Parathyroid adenoma (tissue), 2 donors: ENCODE data around the gene UPK3A.

Experiments used
- H2AFZ ChIP-seq: fragments of 300-600 bp; sonication (generic); one replicate; pipeline ENCODE4 v1.7.0; 2017; ENCODE audit warnings: antibody characterized with exemption, mild to moderate bottlenecking
- H3K27ac ChIP-seq: fragments of 300-600 bp; sonication (generic); one replicate; pipeline ENCODE4 v1.7.0; 2017
- H3K27me3 ChIP-seq: fragments of 300-600 bp; sonication (generic); one replicate; pipeline ENCODE4 v1.7.0; 2017; ENCODE audit warnings: low read length; ENCODE audit not compliant: control insufficient read depth, insufficient read depth
- H3K36me3 ChIP-seq: fragments of 300-600 bp; sonication (generic); one replicate; pipeline ENCODE4 v1.7.0; 2017; ENCODE audit warnings: low read length; ENCODE audit not compliant: control insufficient read depth, insufficient read depth
- H3K4me1 ChIP-seq: fragments of 300-600 bp; sonication (generic); one replicate; pipeline ENCODE4 v1.7.0; 2017; ENCODE audit warnings: control low read depth
- H3K4me2 ChIP-seq: fragments of 300-600 bp; sonication (generic); one replicate; pipeline ENCODE4 v1.7.0; 2017; ENCODE audit warnings: low read length
- H3K4me3 ChIP-seq: fragments of 300-600 bp; sonication (generic); one replicate; pipeline ENCODE4 v1.7.0; 2017; ENCODE audit warnings: low read depth, low read length
- H3K79me2 ChIP-seq: fragments of 300-600 bp; sonication (generic); one replicate; pipeline ENCODE4 v1.7.0; 2017; ENCODE audit warnings: control low read depth
- H3K9ac ChIP-seq: fragments of 300-600 bp; sonication (generic); one replicate; pipeline ENCODE4 v1.7.0; 2017; ENCODE audit warnings: mild to moderate bottlenecking
- H3K9me3 ChIP-seq: fragments of 300-600 bp; sonication (generic); one replicate; pipeline ENCODE4 v1.7.0; 2017; ENCODE audit warnings: low read length; ENCODE audit not compliant: control insufficient read depth
- TF ChIP-seq, protein P1 (sequence below): fragments of 300-600 bp; sonication (generic); IDR thresholded peaks from one replicate; pipeline ENCODE4 v1.7.0; 2017; ENCODE audit warnings: antibody characterized with exemption, mild to moderate bottlenecking
- donor health status: primary hyperparathyroidism.

UPK3A gene

DNA sequence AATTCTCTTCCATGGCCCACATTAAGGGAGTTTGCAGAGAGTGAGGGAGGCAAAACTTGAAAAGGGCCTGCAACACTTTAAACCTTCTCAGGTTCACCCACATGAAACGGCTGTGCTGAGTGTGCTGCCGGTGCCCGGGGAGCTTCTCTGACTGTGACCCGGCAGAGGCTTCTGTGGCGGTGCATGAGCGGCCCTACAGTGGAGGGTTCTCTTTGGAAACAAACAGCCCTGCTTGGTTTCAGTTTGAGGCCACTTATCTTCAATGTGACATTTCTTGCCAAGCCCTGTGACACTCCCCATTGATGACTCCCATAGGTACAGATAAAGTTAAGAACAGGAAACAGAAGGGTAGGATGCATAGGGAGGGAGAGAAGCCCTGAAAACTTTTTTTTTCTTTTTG is 56.7 kb downstream of the UPK3A start:
- Histone ChIP-seq H3K36me3 (no peaks in the 10 kb centered on the region), H3K4me1 (peaks cover 2% of the 10 kb centered on the region), H3K4me2 (no peak overlapping the region), H3K79me2 (no peaks in the 10 kb centered on the region), H3K9ac (no peak overlapping the region), H3K27me3 (no peaks in the 10 kb centered on the region), H3K27ac (no peak overlapping the region), H3K4me3 (no peak overlapping the region), H2AFZ (no peak overlapping the region), H3K9me3 (no peaks in the 10 kb centered on the region)
- TF ChIP-seq, protein P1, sequence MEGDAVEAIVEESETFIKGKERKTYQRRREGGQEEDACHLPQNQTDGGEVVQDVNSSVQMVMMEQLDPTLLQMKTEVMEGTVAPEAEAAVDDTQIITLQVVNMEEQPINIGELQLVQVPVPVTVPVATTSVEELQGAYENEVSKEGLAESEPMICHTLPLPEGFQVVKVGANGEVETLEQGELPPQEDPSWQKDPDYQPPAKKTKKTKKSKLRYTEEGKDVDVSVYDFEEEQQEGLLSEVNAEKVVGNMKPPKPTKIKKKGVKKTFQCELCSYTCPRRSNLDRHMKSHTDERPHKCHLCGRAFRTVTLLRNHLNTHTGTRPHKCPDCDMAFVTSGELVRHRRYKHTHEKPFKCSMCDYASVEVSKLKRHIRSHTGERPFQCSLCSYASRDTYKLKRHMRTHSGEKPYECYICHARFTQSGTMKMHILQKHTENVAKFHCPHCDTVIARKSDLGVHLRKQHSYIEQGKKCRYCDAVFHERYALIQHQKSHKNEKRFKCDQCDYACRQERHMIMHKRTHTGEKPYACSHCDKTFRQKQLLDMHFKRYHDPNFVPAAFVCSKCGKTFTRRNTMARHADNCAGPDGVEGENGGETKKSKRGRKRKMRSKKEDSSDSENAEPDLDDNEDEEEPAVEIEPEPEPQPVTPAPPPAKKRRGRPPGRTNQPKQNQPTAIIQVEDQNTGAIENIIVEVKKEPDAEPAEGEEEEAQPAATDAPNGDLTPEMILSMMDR, result no peak

DNA sequence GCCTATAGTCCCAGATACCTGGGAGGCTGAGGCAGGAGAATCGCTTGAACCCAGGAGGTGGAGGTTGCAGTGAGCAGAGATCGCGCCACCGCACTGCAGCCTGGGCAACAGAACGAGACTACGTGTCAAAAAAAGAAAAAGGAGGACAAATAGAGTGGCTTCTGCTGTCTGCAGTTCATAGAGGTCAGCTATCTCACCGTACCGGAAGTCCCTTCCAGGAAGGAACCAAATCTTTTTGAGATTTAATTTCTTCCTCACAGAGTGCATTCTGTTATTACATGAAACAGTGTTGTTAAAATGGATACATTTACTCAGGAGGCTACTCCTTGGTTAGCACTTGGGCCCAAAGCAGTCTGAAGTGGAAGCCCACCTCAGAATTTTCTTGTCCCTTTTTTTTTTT is 58.4 kb downstream of the UPK3A start:
- Histone ChIP-seq H3K27ac (no peak overlapping the region), H3K9me3 (no peaks in the 10 kb centered on the region), H3K79me2 (no peaks in the 10 kb centered on the region), H3K27me3 (no peaks in the 10 kb centered on the region), H3K9ac (no peak overlapping the region), H3K4me1 (peaks cover 2% of the 10 kb centered on the region), H3K4me2 (no peak overlapping the region), H3K4me3 (no peak overlapping the region), H3K36me3 (no peaks in the 10 kb centered on the region), H2AFZ (no peak overlapping the region)
- TF ChIP-seq, protein P1, result no peak

DNA sequence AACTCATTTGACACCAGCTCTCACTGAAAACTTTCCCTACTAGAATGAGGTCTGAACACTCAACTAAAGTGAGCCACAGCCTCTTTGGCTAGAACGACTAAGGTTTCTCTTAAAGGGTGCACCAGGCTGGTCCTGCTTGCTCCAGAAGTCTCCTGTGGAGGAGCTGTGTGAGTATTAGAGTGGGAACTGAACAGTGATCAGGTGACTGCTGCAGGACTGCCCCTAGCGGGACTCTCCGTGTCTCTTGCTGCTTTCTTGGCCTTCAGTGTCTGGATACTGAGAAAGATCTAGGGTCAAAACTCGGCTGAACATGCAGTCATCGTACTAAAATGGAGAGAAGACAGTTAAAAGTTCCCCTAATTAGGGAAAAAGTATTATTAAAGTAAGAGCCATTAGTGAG is 59.6 kb downstream of the UPK3A start:
- H3K36me3 ChIP-seq, result no peaks in the 10 kb centered on the region
- peaks cover 2% of the 10 kb centered on the region for H3K4me1 ChIP-seq
- H3K27me3 ChIP-seq, result no peaks in the 10 kb centered on the region
- no peak overlapping the region for H2AFZ ChIP-seq
- H3K27ac ChIP-seq, result no peak overlapping the region
- peak overlapping the region; percentile 12 for H3K4me2 ChIP-seq
- H3K79me2 ChIP-seq, result no peaks in the 10 kb centered on the region
- H3K9me3 ChIP-seq, result no peaks in the 10 kb centered on the region
- H3K4me3 ChIP-seq, result no peak overlapping the region
- no peak overlapping the region for H3K9ac ChIP-seq
- TF ChIP-seq, protein P1, result peak; percentile 20
